Caco-2 (cell line): Measurements from ENCODE around the gene GRIK4. TPM values are rescaled to one million over a fixed set of nuclear protein-coding genes. Genes with fewer than 3 reads are reported as not detected.

Experiments used
- BruUV-seq: library from RNA; stranded (reverse); fragments of 400-500 nt; replicated peaks from 2 replicates; lab custom pipeline; 2021; lab: Mats Ljungman, UMichigan
- CTCF ChIA-PET: fragments of 300-600 bp; sonication (Branson Sonifier 250); formaldehyde crosslinking; loops from one replicate; lab custom pipeline; 2022; ENCODE audit warnings: antibody characterized with exemption; lab: Charles Lee
- POLR2A ChIA-PET: fragments of 300-600 bp; sonication (Branson Sonifier 250); formaldehyde crosslinking; loops from one replicate; lab custom pipeline; 2022; ENCODE audit warnings: antibody characterized with exemption; lab: Charles Lee
- DNase-seq, 2 experiments: peaks; one replicate each; pipeline versions ENCODE4 v3.0.0 to v3.0.0-alpha.2; 2020 to 2022
- H3K27me3 ChIP-seq: replicated peaks from 2 replicates; pipeline ENCODE4 v1.6.0; 2011; ENCODE audit warnings: low read length; ENCODE audit not compliant: control insufficient read depth, insufficient read depth
- H3K36me3 ChIP-seq: 2 replicates; pipeline ENCODE4 v1.5.1; 2011; ENCODE audit warnings: low read length; ENCODE audit not compliant: control insufficient read depth, insufficient read depth
- H3K4me1 ChIP-seq: fragments of 250-450 bp; sonication (Bioruptor Pico); 2 replicates; pipeline ENCODE4 v1.5.1; 2020; ENCODE audit warnings: mild to moderate bottlenecking
- H3K4me3 ChIP-seq: 2 replicates; pipeline ENCODE4 v1.5.1; 2011; ENCODE audit warnings: low read depth, mild to moderate bottlenecking, control low read depth, low read length
- H3K9me3 ChIP-seq: fragments of 250-450 bp; sonication (Bioruptor Pico); 2 replicates; pipeline ENCODE4 v1.5.1; 2020; ENCODE audit warnings: mild to moderate bottlenecking, moderate library complexity
- H3K27ac Mint-ChIP-seq: one replicate; pipeline ENCODE4 v1.8.0; 2022; ENCODE audit warnings: mixed read lengths; ENCODE audit not compliant: unreplicated experiment
- H3K27me3 Mint-ChIP-seq: one replicate; pipeline ENCODE4 v1.8.0; 2022; ENCODE audit warnings: mixed read lengths; ENCODE audit not compliant: insufficient read depth, unreplicated experiment
- H3K36me3 Mint-ChIP-seq: one replicate; pipeline ENCODE4 v1.8.0; 2022; ENCODE audit warnings: mild to moderate bottlenecking, mixed read lengths; ENCODE audit not compliant: insufficient read depth, unreplicated experiment
- H3K4me1 Mint-ChIP-seq: one replicate; pipeline ENCODE4 v1.8.0; 2022; ENCODE audit warnings: low read depth, mixed read lengths; ENCODE audit not compliant: unreplicated experiment
- H3K4me3 Mint-ChIP-seq: one replicate; pipeline ENCODE4 v1.8.0; 2022; ENCODE audit warnings: mild to moderate bottlenecking, moderate library complexity, mixed read lengths; ENCODE audit not compliant: unreplicated experiment
- H3K9me3 Mint-ChIP-seq: one replicate; pipeline ENCODE4 v1.8.0; 2022; ENCODE audit warnings: mixed read lengths; ENCODE audit not compliant: unreplicated experiment
- CTCF ChIP-seq, 2 experiments: fragments of 200-600 bp in 1 of 2; IDR thresholded peaks; 1 replicate in 1 of 2; 2 replicates in 1 of 2; pipeline versions ENCODE4 v1.5.1 to v1.8.0; 2011 to 2022; ENCODE audit warnings: antibody characterized with exemption in 1 of 2, control low read depth in 1 of 2, inconsistent platforms in 1 of 2, low read depth in 1 of 2, low read length in 1 of 2, mild to moderate bottlenecking in 1 of 2, moderate library complexity in 1 of 2; ENCODE audit not compliant: insufficient read depth in 1 of 2, severe bottlenecking in 1 of 2, unreplicated experiment in 1 of 2
- intact Hi-C: fragments of 100-400 bp; cut with micrococcal nuclease; formaldehyde crosslinking; loops from one replicate; pipeline ENCODE4 v1.10.0; 2022; ENCODE audit not compliant: unreplicated experiment
- total RNA-seq: library from RNA; stranded (reverse); gene quantifications from 2 replicates; pipeline ENCODE4 v1.2.3, GENCODE V29; 2022

The GRIK4 gene
- total RNA-seq, 1 experiment from 2014 or later = 2.0 TPM

- DNase-seq = peak in 1 of 2 experiments; percentile 30
- Mint-ChIP-seq H3K36me3 (no peaks in the 10 kb centered on the region), H3K27ac (no peak overlapping the region), H3K9me3 (no peaks in the 10 kb centered on the region), H3K4me3 (no peak overlapping the region), H3K27me3 (no peaks in the 10 kb centered on the region), H3K4me1 (no peaks in the 10 kb centered on the region)
- ChIA-PET CTCF (interaction anchor here (0.9 to 1.5 kb wide), 3 partner anchors 12 to 254 kb away, joined by 3 to 6 read pairs (median 3); no protein-coding TSS in a partner anchor), POLR2A (no interaction called here)
- Histone ChIP-seq H3K27me3 (no peaks in the 10 kb centered on the region), H3K9me3 (no peaks in the 10 kb centered on the region), H3K4me3 (no peak overlapping the region), H3K4me1 (no peaks in the 10 kb centered on the region; the same call in 1 of the 2 replicates), H3K36me3 (no peaks in the 10 kb centered on the region)
- no TSS peak for BruUV-seq
- intact Hi-C loops = no loop called here
- no peak for TF ChIP-seq CTCF (IDR thresholded peaks at IDR 0.05; ENCODE audit: insufficient read depth in 1 of 2, low read depth in 1 of 2, low read length in 1 of 2, severe bottlenecking in 1 of 2, unreplicated experiment in 1 of 2)
Observed at GRCh38 chr11:120698918-120699317, 187.4 kb downstream of the GRIK4 start.

- ChIA-PET CTCF (interaction anchor here (1.0 kb wide), 1 partner anchor 18 kb away, joined by 3 read pairs; no protein-coding TSS in a partner anchor), POLR2A (no interaction called here)
- Histone ChIP-seq H3K36me3 (no peaks in the 10 kb centered on the region; the same call in 1 of the 2 replicates), H3K27me3 (no peaks in the 10 kb centered on the region), H3K9me3 (peaks cover 3% of the 10 kb centered on the region; the same call in 1 of the 2 replicates), H3K4me1 (no peaks in the 10 kb centered on the region; the same call in 1 of the 2 replicates), H3K4me3 (no peak overlapping the region)
- H3K9me3 Mint-ChIP-seq = peaks cover 14% of the 10 kb centered on the region
- no peak for TF ChIP-seq CTCF (IDR thresholded peaks at IDR 0.05; ENCODE audit: insufficient read depth in 1 of 2, low read depth in 1 of 2, low read length in 1 of 2, severe bottlenecking in 1 of 2, unreplicated experiment in 1 of 2)
- intact Hi-C loops = no loop called here
- H3K36me3 Mint-ChIP-seq = no peaks in the 10 kb centered on the region
- H3K27ac Mint-ChIP-seq = no peak overlapping the region
- H3K4me1 Mint-ChIP-seq = no peaks in the 10 kb centered on the region
- DNase-seq = no peak
- BruUV-seq = no TSS peak
- no peaks in the 10 kb centered on the region for H3K27me3 Mint-ChIP-seq
- no peak overlapping the region for H3K4me3 Mint-ChIP-seq
Observed at GRCh38 chr11:120702656-120703055, 191.1 kb downstream of the GRIK4 start.

GRCh38 chr11:120703358-120704152 lies 192.0 kb downstream of the GRIK4 start:
- POLR2A ChIA-PET = no interaction called here
- H3K4me1 ChIP-seq = peaks cover under 1% of the 10 kb centered on the region; the same call in 1 of the 2 replicates
- no peaks in the 10 kb centered on the region for H3K36me3 Mint-ChIP-seq
- no peak overlapping the region for H3K4me3 Mint-ChIP-seq
- intact Hi-C loops = no loop called here
- no peaks in the 10 kb centered on the region; the same call in 1 of the 2 replicates for H3K36me3 ChIP-seq
- no peak for TF ChIP-seq CTCF (IDR thresholded peaks at IDR 0.05; ENCODE audit: insufficient read depth in 1 of 2, low read depth in 1 of 2, low read length in 1 of 2, severe bottlenecking in 1 of 2, unreplicated experiment in 1 of 2)
- H3K9me3 ChIP-seq = peaks cover 3% of the 10 kb centered on the region; the same call in 1 of the 2 replicates
- H3K27me3 Mint-ChIP-seq = no peaks in the 10 kb centered on the region
- peak in 1 of 2 experiments; percentile 4 for DNase-seq
- no peaks in the 10 kb centered on the region for H3K27me3 ChIP-seq
- H3K4me3 ChIP-seq = no peak overlapping the region
- no TSS peak for BruUV-seq
- no peak overlapping the region for H3K27ac Mint-ChIP-seq
- CTCF ChIA-PET = no interaction called here
- H3K9me3 Mint-ChIP-seq = peaks cover 14% of the 10 kb centered on the region
- no peaks in the 10 kb centered on the region for H3K4me1 Mint-ChIP-seq
